NCI-H146 (cell line): ENCODE data around the gene NKX6-2.
"Not testable (repeated sequence)": the region's sequence is repeated elsewhere in the genome, so short reads cannot be mapped to it uniquely, and the experiment has no call there.

Source experiments
- DNase-seq: peaks from one replicate; lab custom pipeline; 2025; lab: John Stamatoyannopoulos, UW

The NKX6-2 gene

GRCh38 chr10:132796846-132797245 is 10.9 kb upstream of the NKX6-2 start:
- no peak for DNase-seq

DNA sequence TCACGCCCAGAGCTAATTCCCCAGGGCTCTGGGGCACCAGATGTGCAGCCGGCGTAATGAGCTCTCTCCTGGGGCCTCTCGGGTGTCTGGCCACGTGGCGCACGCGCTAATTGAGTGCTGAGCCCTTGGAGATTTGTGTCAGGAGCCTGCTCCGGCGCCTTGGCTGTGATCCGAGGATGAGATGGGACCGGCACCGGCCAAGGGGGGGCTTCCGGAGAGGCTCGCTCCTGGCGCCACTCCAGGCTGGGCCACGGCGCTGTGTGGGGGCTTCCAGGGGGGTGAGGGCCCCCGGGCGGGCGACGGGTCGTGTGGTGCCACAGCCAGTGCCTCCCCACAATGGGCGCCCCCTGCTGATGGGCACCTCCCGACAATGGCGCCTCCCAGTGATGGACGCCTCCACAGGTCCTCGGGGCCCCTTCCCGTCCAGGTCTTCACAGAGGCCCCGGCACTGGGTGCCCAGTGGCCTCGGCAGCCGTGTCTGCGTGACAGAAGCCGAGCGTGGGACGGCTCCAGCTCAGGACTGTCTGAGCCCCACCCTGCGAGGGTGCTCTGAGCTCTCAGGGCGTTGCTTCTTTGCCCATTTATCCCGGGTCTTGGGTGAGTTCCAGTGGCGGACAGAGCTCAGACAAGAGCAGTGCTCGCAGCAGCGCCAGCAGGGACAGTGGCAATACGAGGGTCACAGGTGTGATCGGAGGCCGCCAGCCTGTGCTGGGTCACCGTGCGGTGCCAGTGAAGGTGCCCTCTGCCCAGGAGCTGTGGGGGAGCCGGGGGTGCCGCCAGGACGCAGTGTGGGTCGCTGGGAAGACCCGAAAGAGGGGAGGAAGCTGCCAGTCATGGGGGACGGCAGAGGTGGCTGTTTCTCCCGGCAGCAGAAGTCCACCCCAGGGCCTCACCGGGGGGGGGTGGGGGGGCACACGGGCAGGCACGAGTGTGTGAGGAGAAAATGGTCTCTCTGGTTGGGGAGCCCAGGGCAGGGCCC is 8.2 kb upstream of the NKX6-2 start:
- no peak for DNase-seq

- DNase-seq: no peak
These were observed 7.3 kb upstream of the NKX6-2 start for GRCh38 chr10:132793213-132793612.

GRCh38 chr10:132792796-132793195 is 6.8 kb upstream of the NKX6-2 start:
- DNase-seq: no peak

- not testable (repeated sequence) for DNase-seq
These were observed 6.2 kb upstream of the NKX6-2 start for GRCh38 chr10:132792099-132792498.

- DNase-seq: no peak
These were observed 5.2 kb upstream of the NKX6-2 start for GRCh38 chr10:132790934-132791829.

DNA sequence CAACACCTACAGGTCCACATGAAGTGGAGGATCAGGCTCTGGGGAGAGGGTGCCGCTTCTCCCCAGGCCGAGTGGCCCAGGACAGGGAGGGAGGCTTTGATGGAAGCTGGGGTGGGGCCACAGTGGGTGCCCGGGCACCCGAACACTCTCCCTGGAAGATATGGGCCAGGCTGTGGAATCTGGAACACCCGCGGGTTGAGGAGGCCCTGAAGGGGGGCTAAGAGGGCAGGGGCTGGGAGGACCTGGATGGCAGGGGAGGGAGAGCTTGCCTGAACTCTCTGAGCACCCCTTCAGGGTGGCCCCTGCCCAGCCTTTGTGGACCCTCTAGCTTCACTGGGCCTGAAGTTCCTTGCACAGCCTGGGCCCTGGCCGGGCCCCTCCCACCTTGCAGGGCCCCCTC is 4.5 kb upstream of the NKX6-2 start:
- DNase-seq: no peak

DNA sequence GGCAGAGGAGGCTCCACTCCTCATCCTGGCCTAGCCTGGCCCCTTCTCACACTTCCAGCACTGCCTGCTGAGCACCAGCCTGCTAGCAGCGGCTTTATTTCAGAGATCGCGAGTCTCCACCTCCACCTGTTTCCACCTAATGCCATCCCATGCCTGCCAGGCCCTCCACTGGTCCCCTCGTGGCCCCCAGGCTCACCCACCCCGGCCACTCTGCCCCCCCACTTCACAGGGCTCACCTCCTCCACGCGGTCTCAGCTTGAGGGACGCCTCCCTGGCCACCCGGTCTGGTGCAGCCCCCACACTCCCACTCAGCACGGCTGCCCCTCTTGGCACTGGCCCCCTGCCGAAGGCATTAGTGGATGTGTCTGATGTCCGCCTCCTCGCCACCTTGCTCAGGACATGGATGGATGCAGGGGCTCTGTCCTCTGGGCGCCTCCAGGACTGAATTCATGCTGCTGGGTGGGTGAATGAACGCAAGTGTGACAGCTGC is 3.8 kb upstream of the NKX6-2 start:
- DNase-seq: no peak

DNA sequence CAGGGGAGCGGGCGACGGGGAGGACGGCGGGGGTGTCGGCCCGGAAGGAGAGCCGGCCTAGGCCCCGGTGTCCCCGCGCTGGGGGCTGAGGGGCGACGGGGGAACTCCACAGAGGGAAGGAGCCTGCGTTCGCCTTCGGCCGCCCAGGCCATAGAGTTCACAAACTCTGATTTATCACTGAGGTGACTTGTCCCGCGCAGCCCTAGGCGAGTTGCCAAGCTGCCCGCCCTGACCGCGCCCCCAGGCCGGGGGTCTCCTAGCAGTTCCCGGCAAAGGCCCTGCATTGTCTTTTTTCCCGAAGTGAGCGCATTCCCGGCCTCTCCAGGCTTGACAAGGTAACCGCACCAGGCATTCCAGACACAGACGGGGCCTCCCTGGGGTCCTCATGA is 2.9 kb upstream of the NKX6-2 start:
- DNase-seq: no peak

DNA sequence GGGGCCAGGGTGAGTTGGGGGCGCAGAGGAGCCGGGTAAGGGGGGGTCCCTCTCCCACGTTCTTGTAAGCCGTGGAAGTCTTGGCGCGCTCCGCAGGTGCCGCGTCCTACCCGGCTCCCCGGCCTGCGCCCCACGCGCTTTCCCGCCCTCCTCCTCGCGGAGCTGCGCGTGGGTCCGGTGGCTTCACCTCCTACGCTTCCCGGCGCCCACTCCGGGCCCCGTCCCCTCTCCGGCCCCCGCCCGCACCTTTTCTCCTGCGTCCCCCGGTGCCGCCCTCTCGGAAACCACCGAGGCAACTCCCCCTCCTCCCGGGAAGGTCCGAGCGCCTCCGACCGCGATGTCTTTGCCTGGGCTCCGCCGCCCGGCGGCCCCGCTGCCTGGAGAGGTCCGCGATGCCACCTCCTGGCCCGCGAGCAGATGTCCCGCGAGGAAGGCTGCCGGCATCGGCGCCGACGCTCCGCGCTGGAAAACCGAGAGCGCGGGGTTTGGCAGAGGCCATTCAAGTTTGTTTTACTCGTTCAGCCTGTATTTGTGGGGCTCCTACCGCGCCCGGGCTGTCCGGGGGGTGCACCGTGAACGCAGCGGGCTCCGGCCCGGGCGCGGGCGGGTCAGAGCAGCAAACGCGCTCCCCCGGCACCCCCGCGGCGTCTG is 2.4 kb upstream of the NKX6-2 start:
- DNase-seq: no peak

- no peak for DNase-seq
These were observed 1.7 kb upstream of the NKX6-2 start for GRCh38 chr10:132787495-132788179.

GRCh38 chr10:132786884-132787494 is 1.0 kb upstream of the NKX6-2 start:
- DNase-seq: no peak

GRCh38 chr10:132786476-132786883 is 533 bp upstream of the NKX6-2 start:
- DNase-seq: no peak

DNA sequence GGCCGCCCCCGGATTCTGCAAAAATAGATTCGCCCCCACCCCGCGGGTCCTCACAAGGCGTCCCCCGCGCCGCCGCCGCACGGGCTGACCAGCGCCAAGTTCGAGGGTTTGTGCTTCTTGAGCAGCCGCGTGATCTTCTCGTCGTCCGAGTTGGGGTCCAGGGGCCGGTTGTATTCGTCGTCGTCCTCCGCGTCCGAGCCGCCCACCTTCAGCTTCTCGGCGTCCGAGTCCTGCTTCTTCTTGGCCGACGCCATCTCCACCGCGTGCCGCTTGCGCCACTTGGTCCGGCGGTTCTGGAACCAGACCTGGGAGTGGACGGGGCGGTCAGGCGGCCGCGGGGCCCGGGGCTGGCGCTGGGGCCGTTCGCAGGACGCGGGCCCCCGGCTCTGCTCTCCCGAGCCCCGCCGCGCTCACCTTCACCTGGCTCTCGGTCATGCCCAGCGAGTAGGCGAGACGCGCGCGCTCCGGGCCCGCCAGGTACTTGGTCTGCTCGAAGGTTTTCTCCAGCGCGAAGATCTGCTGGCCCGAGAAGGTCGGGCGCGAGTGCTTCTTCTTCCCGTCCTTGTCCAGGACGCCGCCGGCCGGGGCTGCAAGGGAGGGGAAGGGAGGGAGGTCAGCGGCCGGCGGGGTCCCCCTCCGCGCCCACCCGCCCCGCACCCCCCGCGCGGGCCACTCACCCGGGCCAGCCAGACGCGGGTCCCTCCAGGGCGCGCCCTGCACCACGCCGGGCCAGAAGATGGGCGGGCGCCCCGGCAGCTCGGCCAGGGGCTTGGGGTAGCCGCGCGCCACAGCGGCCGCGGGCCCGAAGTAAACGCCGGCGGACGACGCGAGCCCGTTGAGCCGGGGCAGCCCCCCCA is 853 bp downstream of the NKX6-2 start:
- no peak for DNase-seq

DNA sequence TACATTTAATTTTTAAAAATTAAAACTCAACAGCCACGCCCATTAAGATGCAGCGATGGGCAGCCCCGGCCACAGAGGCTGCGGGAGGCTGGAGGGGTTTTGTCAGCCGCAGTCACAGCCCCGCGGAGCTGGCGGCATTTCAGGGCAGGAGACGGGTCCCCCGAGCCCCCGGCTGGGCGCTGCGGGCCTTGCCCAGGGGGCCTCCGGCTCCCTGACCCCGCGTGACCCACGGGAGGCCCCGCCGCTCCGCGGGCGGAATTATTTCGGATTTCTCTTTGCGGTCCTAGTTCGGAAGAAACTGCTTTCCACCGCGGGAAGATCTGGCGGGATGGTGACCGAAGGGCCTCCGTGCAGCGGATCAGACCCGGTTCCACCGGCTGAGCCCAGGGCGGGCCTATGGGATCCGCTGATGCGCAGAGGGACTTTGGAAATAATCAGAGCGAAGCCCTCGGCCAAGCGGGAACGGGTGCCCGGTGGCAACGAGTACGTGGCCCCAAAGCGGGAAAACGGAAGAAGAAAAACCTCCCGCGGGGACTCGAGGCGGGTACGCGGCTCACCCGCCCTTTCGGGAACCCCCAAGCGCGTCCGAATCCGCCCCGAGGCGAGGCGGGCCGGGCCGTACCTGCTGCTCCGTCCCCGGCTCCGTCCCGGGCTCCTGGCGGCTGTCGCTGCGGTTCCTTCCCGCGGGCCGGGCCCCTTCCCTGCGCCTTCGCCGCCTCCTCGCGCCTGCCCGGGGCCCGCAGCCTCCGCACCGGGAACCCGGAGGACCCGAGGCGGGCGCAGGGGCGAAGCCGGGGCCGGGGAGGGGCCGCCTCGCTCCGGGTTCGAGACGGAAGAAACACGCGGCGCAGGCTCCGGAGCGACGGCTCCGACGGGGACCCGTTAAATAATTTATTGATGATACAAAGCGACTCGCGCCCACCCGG is 1.7 kb downstream of the NKX6-2 start:
- no peak for DNase-seq

GRCh38 chr10:132783165-132783939 is 2.6 kb downstream of the NKX6-2 start:
- DNase-seq: no peak

DNA sequence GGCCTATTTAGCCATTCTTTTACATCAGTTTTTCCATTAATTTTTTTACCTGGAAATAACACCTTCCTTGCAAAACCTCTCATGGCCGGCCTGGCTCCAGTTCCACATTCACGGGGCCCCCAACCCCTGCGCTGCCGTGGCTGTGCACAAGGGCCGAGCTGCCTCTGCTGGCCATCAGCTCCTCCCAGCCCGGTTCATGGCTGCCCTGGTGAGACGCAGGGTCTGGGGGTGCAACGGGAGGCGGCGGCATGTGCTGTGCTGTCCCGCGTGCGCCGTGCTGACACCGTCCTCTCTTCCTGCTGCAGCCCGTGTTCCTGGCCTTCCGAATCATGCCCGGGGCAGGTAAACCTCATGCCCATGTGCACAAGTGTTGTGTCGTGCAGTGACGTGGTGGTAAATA is 4.4 kb downstream of the NKX6-2 start:
- DNase-seq: no peak

- DNase-seq: no peak
These were observed 5.6 kb downstream of the NKX6-2 start for GRCh38 chr10:132780356-132780755.
